GM23338 (cell line): ENCODE results near the gene LDB3.

Source experiments
- CREB1 ChIP-seq: fragments of 250-450 bp; sonication (Bioruptor Pico); IDR thresholded peaks from 2 replicates; pipeline ENCODE4 v1.5.0; 2020; ENCODE audit warnings: low read depth, mild to moderate bottlenecking, moderate library complexity
- CTCF ChIP-seq, 2 experiments: fragments of 200-600 bp in 1 of 2; sonication (generic) in 1 of 2; conservative IDR thresholded peaks; 2 replicates each; pipeline versions ENCODE4 v1.5.1 to v1.6.1; 2016 to 2017; ENCODE audit warnings: antibody characterized with exemption in 2 of 2, low read depth in 2 of 2, mild to moderate bottlenecking in 2 of 2, moderate library complexity in 1 of 2
- EZH2 ChIP-seq: fragments of 200-600 bp; sonication (generic); IDR thresholded peaks from one replicate; pipeline ENCODE4 v1.8.0; 2017; ENCODE audit warnings: antibody characterized with exemption, mild to moderate bottlenecking, low read depth; ENCODE audit not compliant: unreplicated experiment
- POLR2AphosphoS5 ChIP-seq: IDR thresholded peaks from 2 replicates; pipeline ENCODE4 v1.6.1; 2016; ENCODE audit warnings: antibody characterized with exemption, low read depth
- REST ChIP-seq: IDR thresholded peaks from one replicate; pipeline ENCODE4 v1.6.1; 2018; ENCODE audit warnings: antibody characterized with exemption; ENCODE audit not compliant: unreplicated experiment
- ZNF331 ChIP-seq: fragments of 250-450 bp; sonication (Bioruptor Pico); IDR thresholded peaks from 2 replicates; pipeline ENCODE4 v1.5.0; 2020; ENCODE audit warnings: low read depth, mild to moderate bottlenecking, moderate library complexity

- TF ChIP-seq POLR2AphosphoS5 = peak; percentile 39; the same call in 1 of the 2 replicates
- TF ChIP-seq CTCF (conservative IDR thresholded peaks at IDR 0.05; ENCODE audit: low read depth in 2 of 2) = no peak
- peak; percentile 21 for TF ChIP-seq EZH2
- no peak for TF ChIP-seq REST
- TF ChIP-seq ZNF331 (CRISPR knock-in tag) = no peak
- TF ChIP-seq CREB1 (CRISPR knock-in tag) = no peak
Observed at GRCh38 chr10:86711513-86712316, 43.4 kb downstream of the LDB3 start.
